HG02885 (cell line): ENCODE measurements around the gene CNGA4.
A peak's percentile ranks its signal among the peaks of the same experiment; 100 is the strongest.
"Not testable (repeated sequence)": the region's sequence is repeated elsewhere in the genome, so short reads cannot be mapped to it uniquely, and the experiment has no call there.

ENCODE experiments used
- ATAC-seq: cut with Tn5 transposase; IDR thresholded peaks from one replicate; pipeline ENCODE4 v1.9.1; 2021; ENCODE audit warnings: mild to moderate bottlenecking; ENCODE audit not compliant: unreplicated experiment, poor library complexity

The CNGA4 gene

DNA sequence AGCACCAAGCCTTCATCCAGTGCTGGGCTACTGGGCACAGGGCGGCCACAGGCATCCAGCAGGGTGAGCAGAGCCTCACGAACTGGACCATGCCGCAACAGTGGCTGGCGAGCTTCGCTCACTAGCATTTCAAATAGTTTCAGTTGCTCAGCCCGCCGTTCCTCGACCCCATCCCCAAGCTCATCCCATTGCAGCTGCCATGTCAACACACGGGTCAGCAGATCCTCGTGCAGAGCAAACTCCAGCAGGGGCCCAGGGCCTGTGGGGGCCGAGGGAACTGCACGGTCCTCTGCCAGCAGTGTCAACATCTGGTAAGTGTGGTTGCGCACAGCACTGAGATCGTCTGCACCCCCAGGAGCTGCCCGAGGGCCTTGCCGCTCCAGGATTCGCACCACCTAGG, 15.0 kb upstream of the CNGA4 start:
- ATAC-seq = no peak

- no peak for ATAC-seq
Measured at GRCh38 chr11:6224421-6224820, 14.5 kb upstream of the CNGA4 start.

- no peak for ATAC-seq
Measured at GRCh38 chr11:6225024-6225423, 13.9 kb upstream of the CNGA4 start.

DNA sequence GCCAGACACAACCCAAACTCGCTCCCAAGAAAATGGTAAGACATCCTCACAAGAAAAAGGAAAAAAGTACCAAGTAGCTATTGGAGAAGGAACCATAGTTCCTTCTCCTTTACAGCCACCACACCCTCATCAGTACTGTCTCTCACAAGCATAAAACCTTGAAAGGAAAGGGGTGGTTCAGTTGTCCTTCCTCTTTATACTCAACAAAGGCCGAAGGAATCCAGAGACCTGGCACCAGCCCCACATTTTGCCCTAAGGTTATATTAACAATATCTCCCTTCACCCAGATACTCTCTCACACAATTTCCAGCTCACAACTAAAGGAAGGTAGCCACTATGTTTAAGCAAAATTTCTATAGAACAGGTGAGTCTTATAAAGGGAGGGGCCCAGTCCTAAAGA, 13.0 kb upstream of the CNGA4 start:
- ATAC-seq = no peak

DNA sequence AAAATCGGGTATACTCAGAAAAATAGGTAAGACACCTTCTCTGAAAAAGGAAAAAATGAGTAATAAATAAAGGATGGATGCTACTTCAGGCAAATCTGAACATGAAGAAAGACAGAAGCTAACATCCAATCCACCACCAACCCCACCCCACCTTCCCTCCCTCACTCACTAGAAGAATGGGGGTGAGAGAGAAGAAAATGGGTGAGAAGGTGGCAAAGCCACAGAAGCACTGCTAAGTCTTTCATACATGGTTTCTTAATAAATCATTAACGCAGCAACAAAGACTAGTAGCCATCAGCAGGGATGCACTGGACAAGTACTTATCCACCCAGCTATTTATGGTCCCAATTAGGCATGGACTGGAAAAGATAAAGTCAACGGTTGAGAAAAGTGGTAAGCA, 10.4 kb upstream of the CNGA4 start:
- ATAC-seq = no peak

GRCh38 chr11:6229911-6230310, 9.0 kb upstream of the CNGA4 start:
- no peak for ATAC-seq

- ATAC-seq = no peak
Measured at GRCh38 chr11:6232899-6233298, 6.0 kb upstream of the CNGA4 start.

DNA sequence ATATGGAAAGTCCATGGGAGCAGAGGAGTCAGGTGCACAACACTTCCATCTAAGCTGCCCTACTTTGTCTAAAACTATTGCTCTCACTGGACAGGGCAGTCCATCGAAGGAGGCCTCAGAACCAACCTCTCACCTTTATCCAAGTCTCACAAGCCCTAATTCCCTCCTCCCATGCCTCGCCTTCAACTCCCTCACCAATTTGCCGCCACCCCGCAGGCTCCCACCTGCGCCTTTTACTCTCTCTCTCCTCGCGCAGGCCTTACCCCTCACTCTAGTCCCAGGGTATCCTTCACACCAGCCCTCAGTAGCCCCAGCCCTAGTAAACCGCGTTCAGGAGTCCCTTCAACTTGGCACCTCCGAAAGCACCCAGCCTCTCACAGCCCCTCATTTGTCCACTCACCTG, 4.9 kb upstream of the CNGA4 start:
- ATAC-seq = peak; percentile 0

- ATAC-seq = peak; percentile 93
Measured at GRCh38 chr11:6234387-6235107, 4.3 kb upstream of the CNGA4 start, which contains the start of gene FHIP1B. TSS of gene FHIP1B (minus strand) at chr11:6234636. CDS start at chr11:6224516, 10,120 bp downstream.

DNA sequence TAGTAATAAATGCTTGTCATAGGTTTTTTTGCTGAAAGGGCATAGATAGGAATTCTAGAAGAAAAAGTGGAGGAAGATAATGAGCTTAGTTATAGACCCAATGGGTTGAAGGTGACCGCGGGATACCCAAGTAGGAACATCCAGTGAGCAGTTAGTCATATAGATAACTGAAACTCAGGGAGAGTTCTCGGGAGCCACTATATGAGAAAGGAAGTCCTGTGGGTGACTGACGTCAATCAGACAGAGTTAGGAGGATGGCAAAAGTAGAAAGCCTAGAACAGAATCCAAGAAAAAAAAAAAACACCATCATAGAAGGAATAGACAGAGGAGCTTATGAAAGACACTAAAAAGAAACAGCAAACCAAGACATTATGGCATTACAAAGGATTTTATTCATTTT, 1.6 kb upstream of the CNGA4 start:
- ATAC-seq = no peak

DNA sequence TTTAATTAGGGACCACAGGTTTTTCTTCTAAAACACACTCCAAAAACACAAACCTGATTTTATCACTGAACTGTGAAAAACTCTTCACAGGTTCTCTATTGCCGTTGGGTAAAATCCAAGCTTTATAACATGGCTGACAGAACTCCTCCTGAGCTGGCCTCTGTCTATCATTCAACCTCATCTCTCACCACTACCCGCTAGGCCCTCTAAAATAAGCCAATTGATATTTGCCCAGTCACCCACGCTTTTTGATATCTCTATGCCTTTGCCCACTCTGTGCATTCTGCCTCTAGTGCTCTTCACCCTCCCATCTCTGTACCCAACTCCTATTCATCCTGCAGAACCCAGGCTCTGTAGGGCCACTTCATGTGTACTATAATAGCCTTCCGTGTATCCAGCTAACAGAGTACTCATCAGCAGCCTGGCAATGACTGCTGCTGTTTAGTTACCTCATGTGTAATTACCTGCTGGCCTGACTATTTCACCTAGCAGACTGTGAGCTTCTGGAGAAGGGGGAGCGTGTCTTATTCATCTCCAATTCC, 1.1 kb upstream of the CNGA4 start:
- no peak for ATAC-seq

DNA sequence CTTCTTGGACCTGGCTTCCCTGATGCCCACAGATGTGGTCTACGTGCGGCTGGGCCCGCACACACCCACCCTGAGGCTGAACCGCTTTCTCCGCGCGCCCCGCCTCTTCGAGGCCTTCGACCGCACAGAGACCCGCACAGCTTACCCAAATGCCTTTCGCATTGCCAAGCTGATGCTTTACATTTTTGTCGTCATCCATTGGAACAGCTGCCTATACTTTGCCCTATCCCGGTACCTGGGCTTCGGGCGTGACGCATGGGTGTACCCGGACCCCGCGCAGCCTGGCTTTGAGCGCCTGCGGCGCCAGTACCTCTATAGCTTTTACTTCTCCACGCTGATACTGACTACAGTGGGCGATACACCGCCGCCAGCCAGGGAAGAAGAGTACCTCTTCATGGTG, 1.2 kb downstream of the CNGA4 start:
- no peak for ATAC-seq

DNA sequence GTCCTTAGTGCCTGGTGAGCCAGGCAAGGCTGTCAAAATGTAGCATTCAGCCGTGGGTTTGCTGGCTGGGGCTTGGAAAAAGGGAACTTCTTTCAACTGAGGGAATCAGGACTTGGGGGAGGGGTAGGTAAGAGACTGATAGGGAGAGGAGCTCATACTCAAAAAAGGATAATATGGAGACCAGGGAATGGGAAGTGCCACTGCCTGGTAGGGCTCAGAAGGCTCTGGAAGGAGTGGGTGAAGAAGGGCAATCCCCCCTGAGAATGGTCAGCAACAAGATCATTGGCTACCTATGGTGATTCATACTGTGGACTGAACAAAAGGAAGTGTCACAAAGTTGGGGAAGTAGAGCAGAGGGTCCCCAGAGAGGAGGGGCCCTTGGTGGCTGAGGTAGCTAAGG, 1.9 kb downstream of the CNGA4 start:
- no peak for ATAC-seq

- ATAC-seq = no peak
Measured at GRCh38 chr11:6241316-6241715, 2.4 kb downstream of the CNGA4 start.

DNA sequence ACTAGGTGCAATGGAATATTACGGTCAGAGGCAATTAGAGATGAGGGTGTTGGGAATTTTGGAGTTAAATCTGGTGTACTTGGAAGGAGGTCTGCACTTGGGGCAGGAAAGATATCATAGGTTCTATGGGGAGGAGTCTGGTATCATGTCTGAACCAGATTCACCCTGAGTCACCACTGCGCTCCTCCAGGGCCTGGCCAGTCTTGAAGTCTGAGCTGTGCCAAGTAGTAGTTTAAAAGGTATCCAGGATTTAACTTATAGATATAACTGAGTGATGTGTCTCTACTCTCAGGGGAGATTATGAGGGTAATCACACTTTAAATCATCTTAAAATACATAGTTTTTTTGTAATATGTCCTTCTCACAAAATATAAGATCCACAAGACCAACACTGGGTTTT, 6.6 kb downstream of the CNGA4 start:
- no peak for ATAC-seq

GRCh38 chr11:6248248-6248647, 9.4 kb downstream of the CNGA4 start:
- ATAC-seq = no peak

DNA sequence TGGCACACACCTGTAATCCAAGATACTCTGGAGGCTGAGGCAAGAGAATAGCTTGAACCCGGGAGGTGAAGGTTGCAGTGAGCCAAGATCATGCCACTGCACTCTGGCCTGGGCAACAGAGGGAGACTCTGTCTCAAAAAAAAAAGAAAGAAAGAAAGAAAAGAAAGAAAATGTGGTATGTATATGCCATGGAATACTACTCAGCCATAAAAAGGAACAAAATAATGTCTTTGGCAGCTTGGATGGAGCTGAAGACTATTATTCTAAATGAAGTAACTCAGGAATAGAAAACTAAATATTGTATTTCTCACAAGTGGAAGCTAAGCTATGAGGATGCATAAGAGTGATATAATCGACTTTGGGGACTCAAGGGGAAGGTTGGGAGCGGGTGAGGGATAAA, 10.0 kb downstream of the CNGA4 start:
- not testable (repeated sequence) for ATAC-seq

- no peak for ATAC-seq
Measured at GRCh38 chr11:6249770-6250555, 11.1 kb downstream of the CNGA4 start.

DNA sequence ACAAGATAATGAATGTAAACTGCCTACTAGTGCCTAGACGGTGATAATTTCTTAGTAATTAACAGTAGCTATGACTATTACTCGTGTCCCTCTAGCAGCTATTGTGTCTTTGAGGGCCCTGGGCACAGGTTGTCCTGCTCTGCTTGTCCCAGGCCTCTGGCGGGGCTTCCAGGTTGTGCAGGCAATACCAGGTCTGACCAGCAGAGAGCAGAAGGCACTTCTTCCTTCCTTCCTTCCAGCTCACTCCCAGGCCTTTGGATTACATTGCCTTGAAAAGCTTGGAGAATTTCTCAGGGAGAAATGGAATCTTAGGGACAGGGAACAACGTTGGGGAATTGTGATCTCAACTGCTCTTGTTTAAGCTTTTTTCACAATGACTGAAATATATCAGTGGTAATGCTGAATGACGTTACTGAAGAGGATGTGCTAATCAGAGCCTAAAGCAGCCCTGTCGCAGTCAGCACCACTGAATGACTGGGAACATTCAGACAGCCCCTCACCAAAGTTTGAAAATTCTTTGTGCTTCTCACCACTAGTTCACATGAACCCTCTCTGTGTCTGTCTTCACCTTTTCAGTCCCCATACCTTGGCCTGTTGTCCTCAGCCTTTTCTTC, 12.3 kb downstream of the CNGA4 start:
- ATAC-seq = peak; percentile 95

GRCh38 chr11:6251990-6252473, 13.1 kb downstream of the CNGA4 start:
- ATAC-seq = no peak

- no peak for ATAC-seq
Measured at GRCh38 chr11:6253197-6253596, 14.3 kb downstream of the CNGA4 start.
